HuH-7.5 (cell line): ENCODE results near the gene EHF.

ENCODE experiments used
- DNase-seq: peaks from one replicate; pipeline ENCODE4 v3.0.0; 2011; ENCODE audit warnings: low spot score

The EHF gene

GRCh38 chr11:34644669-34645406, 23.9 kb downstream of the EHF start:
- no peak for DNase-seq

DNA sequence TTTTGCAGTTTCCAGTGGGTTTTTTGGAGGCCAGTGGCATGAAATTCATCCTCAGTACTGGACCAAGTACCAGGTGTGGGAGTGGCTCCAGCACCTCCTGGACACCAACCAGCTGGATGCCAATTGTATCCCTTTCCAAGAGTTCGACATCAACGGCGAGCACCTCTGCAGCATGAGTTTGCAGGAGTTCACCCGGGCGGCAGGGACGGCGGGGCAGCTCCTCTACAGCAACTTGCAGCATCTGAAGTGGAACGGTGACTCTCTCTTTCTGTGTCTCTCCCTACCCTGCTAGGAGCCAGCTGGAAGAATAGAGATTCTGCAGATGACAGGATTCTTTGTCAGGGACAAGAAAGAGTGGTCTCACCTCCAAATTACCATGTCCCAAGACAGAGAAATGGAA, 25.5 kb downstream of the EHF start:
- no peak for DNase-seq

- DNase-seq: no peak
These were observed 26.2 kb downstream of the EHF start for GRCh38 chr11:34647131-34647530.

DNA sequence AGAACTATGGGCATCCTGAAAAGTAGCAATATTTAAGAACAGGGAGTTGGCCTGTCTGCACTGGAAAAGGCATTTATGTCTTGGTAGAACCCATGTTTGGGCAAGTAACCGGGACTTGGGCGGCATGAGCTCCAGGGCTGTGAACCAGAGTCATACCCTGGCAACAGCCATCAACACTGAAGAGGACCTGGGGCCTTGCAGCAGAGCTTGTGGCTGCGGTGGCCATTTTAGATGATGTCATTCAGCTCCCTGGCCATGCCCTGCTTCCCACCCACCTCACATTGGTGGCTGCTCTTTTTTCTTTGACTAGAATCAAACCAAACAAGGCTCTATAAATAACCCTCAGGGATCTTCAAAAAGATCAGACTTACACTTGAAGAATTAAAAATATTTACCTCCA, 26.6 kb downstream of the EHF start:
- no peak for DNase-seq

DNA sequence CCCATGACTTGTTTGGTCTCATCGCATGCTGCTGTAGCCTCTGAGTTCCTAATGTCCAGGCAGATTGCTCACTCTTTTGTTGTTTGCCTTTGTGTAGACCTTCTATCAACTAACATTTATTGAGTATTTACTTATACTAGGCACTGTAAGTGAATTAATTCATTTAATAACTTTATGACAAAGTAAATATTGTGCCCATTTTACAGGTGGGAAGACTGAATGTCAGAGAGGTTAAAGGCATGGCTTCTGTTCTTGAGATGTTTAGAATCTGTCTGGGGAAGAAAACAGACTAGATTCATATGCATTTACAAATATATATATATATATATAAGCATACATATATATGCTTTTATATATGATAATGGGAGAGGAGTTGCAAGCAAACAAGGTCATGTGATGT, 27.1 kb downstream of the EHF start:
- DNase-seq: no peak

GRCh38 chr11:34649597-34649996, 28.7 kb downstream of the EHF start:
- DNase-seq: no peak

GRCh38 chr11:34650528-34650927, 29.6 kb downstream of the EHF start:
- DNase-seq: no peak

- DNase-seq: no peak
These were observed 30.7 kb downstream of the EHF start for GRCh38 chr11:34651551-34651950.

GRCh38 chr11:34652191-34652973, 31.5 kb downstream of the EHF start:
- DNase-seq: no peak

DNA sequence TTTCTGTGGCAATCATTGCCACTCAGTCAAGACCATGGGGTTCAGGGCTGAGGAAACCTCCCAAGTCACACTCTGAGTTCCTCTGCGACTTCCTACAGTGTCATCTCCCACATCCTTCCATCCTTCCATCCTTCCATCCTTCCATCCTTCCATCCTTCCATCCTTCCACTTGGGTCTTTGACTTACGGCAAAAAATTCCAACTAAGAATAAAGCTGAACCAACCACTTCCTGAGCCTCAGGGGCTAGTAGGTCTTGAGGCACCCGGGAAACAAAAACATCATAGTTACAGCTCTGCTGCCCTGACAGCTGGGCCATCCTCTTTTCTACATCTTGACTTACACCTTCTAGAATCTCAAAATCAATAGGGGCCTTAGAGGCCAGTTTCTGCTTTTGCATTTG, 32.1 kb downstream of the EHF start:
- DNase-seq: no peak

GRCh38 chr11:34653851-34654482, 33.1 kb downstream of the EHF start:
- no peak for DNase-seq

DNA sequence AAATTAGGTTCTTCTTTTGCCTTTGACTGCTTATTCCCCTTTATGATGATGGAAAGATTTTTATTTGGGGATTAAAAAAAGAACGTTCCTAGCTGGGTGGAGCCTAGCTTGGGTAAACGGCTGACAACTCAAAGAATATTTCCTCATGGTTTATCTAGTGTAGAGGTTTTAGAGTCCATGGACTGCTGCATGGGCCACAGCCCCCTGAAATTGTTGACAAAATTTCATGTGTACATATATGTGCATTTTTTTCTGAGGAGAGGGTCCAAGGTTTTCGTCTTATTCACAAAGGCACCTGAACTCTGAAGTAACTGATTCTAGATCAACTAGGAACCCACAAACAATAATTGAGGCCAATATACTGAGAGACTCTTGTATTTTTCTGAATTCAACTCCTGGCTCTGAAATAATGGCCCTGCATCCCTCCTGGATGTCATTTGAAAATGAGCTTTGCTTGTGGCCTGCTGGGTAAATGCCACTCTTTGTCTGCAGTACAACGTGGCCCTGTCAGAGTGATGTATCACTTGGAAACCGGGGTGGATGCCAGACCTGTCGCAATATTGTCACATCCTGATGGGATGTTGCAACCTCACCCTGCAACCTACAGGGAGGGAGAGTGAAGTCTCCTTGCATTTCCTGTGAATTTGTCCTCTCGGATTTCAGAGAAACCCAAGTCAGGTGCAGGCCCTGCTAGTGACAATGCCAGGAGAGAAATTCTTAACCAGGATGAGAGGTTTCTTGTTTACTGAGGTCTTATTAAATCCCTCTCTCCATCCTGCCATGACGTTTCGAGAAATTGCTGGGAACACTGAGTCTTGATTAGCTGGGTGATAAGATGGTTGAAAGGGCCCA, 33.8 kb downstream of the EHF start:
- peak; percentile 36 for DNase-seq

- no peak for DNase-seq
These were observed 34.6 kb downstream of the EHF start for GRCh38 chr11:34655335-34656008.

DNA sequence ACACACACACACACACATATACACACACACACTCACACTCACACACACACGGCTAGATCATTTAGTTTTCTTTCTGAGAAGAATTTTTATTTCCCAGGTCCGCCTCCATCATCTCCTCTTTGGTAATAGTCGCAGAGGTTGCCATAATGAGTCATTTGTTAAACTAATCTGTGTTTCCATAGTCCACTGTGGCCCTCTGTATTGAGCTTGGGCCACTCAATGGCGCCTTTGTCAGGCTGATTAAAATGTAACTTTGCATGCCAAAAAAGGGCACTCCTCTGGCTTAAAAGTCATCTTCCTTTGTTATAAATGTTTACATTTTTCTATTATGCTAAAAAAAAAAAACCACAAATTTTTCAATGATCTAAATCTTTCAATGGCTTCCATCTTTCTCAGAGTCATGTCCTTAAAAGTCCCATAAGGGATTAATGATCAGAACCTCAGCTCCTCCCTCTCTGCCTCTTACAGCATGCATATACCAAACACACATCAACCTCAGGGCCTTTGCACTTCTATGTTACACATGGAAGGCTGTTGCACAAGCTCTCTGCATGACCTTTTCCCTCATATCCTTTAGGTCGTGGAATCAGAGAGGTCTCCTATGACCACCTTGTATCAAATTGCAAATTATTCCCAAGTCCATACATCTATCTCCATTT, 35.3 kb downstream of the EHF start:
- DNase-seq: no peak

- DNase-seq: no peak
These were observed 37.5 kb downstream of the EHF start for GRCh38 chr11:34658071-34659015.

DNA sequence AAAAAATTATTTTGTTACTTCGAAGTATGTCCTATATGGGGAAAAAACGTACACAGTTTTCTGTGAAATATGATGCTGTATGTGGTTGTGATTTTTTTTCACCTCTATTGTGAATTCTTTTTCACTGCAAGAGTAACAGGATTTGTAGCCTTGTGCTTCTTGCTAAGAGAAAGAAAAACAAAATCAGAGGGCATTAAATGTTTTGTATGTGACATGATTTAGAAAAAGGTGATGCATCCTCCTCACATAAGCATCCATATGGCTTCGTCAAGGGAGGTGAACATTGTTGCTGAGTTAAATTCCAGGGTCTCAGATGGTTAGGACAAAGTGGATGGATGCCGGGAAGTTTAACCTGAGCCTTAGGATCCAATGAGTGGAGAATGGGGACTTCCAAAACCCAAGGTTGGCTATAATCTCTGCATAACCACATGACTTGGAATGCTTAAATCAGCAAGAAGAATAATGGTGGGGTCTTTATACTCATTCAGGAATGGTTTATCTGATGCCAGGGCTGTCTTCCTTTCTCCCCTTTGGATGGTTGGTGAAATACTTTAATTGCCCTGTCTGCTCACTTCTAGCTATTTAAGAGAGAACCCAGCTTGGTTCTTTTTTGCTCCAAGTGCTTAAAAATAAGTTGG, 38.3 kb downstream of the EHF start:
- DNase-seq: no peak

DNA sequence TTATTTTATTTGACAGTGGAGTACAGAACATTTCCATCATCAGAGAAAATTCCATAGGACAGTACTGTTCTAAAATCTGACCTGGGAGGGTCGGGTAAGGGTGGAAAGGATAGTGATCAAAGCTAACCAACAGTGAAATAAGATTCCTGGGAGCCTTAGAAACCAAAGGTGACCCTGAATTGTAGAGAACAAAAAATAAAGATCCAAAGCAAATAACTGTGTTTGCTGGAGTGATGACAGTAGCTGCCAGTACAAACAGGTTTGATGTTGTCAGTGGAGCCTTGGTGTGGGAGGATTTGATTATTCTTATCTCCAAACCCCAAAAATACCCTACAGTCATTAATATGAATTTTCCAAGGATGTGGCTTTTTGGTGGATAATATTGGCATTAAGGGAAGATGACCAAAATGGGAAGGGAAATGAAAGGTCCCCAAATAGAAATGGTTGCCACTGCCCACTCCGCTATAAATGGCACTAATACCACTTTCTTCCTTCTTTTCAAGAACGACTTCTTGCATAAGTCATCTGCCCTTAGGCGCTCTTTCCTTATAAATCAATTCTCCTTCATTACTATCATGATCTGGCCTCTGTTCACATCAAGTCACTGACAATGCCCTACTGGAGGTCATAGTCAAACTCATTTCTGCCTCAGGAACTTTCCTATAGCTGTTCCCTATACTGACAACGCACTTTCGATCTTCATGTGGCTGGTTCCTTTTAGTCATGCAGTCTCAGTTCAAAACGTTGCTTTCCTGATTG, 44.4 kb downstream of the EHF start:
- no peak for DNase-seq

DNA sequence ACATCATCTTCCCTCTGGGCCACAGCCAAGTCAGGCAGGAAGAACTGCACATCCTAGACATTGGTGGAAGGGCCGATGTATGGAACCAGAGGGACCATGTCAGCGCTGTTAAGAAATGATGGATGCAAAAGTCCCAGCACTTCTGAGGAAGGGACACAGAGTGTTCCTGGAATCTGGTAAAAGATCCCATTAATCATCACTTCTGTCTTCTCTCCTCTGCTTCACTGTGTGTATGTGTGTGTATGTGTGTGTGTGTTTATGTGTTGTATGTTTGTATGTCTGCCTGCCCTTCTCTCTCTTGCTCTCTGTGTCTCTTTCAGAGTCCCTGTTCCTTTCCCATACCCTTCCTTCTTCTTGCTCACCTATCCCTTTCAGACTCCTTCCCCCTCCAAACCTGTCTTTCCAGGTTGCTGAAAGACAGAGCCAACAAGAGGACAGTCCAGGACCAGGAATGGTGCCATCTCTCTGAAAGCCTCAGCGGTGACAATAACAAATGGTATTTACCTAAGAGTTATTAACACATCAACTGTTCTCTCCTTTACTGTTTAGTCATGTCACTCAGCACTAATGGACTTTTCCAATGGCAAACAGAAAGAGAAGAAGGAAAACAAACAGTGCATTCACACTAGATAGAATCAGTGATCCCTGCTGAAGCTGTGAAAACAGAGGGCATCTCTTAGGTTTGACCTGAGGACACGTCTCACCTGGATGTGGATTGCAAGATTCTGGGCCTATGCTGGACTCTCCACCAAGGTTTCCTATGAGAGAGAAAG, 47.1 kb downstream of the EHF start:
- DNase-seq: no peak
